ENCODE data around the gene PAFAH2.

The PAFAH2 gene

DNA sequence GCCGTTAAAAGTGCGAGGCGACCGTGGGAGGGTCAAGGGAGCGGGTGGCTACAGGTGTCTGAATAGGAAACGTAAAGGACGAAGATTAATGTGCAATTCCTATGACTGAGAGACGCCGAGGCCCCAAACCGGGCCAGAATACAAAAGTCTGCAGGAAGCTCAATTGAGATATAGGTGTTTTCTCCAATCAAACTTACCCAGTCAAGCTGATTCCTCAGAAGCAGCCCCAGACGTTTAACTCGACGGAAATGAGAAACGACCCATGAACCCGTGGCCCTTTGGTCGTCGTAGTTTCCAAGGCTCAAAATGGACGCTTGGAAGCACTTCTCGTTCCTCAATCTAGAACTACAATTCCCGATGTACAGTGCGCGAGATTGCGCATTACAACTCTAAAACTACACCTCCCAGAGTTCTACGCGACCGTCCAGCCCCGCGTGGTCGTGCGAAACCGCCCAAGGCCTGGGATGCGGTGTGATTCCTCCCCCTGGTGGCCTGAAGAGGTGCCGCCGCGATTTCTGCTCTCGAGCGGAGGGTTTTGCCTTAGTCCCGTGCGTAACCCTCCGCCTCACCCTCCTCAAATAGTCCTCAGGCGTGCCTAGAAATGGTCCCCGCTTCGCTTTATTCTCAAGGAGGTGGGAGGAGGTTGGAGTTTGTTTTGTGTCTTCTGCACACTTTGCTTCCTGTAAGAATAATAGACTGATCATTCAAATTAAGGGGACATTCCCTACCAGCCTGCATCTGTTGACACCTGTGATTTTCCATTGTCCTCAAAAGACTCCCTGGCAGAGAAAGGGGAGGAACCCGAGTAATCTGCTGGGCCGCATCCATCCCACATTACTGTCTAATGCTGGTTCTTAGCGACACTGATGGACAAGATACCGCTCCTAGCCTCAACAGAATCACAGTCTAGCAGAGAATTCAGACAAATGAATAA lies at the start of gene PAFAH2:
Gene PAFAH2 (minus strand): TSS at position 236 of the 934 bp plus-strand sequence. CDS start 7,247 bp downstream, outside the sequence.
- peak; percentile 97 for DNase-seq

DNA sequence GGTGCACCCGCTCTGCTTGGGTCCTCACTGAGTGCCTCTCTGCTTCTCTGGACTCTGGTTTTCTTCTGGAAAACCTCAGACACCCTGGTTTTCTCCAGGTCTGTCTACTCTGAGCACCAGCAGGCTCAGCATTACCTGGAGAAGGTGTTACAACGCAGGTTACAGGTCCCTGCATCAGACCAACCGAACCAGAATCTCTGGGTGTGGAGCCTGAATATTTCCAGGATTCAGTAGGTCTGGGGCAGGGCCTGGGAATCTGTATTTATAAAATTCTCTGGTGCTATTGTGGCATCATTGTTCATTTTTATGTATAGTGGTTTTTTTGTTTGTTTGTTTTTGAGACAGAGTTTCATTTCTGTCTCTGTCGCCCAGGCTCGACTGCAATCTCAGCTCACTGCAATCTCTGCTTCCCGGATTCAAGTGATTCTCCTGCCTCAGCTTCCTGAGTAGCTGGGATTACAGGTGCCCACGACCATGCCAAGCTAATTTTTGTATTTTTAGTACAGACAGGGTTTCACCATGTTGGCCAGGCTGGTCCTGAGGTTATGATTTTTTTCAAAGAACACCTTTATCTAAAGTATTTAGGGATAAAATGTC lies 49.5 kb upstream of the PAFAH2 start:
- DNase-seq = no peak

GRCh38 chr1:26046246-26047095 lies 48.6 kb upstream of the PAFAH2 start:
- DNase-seq = no peak

DNA sequence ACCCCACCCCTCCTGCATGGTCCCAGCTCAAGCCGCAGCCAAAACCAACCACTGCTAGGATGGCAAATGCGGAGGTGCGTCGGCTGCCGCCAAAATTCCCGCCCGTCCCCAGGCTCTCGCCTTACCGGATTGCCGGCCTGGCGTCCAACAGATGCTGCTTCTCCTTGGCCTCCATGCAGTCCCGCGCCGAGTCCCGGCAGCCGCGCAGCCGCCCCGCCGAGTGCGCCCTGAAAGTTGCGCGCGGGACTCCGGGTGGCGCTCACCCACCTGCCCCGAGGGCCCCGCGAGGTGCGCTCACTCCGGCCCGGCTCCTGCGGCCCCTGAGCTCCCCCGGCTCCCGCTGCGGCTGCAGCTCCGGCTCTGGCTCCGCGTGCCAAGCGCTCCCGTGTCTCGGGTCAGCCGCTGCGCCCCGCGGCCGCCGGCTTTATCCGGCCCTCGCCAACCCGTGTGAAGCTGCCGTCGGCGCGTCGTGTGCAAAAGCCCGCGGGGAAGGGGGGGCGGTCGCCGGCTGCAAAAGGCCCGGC lies 47.9 kb upstream of the PAFAH2 start, which contains the start of gene SLC30A2:
Gene SLC30A2 (minus strand): TSS at position 397 of the 524 bp plus-strand sequence. CDS start 222 bp downstream, at position 175.
- DNase-seq = no peak

DNA sequence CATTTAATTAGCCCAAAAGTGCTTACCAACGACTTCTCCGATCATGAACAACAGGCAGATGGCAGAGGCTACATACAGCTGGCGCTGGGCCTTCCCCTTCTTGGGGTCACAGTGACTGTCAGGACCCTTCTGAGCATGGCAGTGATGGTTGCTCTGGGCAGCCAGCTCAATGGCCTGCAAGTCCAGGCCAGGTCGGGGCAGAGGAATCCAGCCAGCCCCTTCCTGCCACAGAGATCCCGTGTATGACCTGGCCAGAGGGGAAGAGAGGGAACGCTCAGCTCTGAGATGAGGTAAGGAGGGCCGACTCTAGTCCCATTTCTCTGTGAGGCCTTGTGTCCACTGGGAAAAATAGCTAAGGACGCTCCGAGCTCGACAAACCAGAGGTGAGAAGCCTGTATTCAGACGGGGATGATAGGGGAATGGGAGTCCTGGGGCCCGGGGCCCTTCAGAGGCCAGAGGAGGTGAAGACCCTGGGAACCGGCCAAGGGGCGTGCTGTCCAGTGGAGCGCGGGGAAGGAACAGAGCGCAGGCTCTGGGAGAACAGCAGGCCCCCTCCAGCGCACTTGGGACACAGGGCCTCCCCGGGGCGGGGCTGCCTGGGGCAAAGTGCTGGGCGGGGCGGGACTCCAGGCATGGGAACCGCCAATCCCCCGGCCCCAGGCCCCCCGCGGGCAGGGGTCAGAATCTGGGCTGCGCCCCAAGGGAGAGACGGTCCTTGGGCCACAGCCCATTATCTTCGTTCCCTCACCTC lies 47.3 kb upstream of the PAFAH2 start:
- DNase-seq = no peak

GRCh38 chr1:26044414-26044813 lies 46.6 kb upstream of the PAFAH2 start:
- DNase-seq = no peak

GRCh38 chr1:26043765-26044164 lies 45.9 kb upstream of the PAFAH2 start:
- no peak for DNase-seq

- no peak for DNase-seq
Observed at GRCh38 chr1:26041978-26042377, 44.1 kb upstream of the PAFAH2 start.

- DNase-seq = no peak
Observed at GRCh38 chr1:26041401-26041800, 43.5 kb upstream of the PAFAH2 start.

DNA sequence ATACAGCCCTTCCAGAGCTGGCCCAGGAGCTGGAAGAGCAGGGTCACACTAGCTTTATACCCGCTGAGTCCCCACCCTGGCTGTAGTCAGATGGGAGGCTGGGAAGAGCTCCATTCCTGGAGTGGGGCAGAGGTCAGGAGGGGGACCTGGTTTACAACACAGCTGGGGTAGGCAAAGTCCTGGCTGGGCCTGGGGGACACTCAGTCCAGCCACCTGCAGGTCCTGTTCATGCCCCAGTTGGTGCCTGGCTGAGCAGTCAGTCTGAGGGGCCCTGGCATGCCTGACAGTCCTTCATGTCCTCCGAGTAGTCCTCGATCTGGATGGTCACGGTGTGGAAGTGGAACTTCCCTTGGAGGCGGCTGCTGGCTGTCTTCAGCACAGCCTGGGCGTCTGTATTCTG lies 41.0 kb upstream of the PAFAH2 start:
- no peak for DNase-seq

DNA sequence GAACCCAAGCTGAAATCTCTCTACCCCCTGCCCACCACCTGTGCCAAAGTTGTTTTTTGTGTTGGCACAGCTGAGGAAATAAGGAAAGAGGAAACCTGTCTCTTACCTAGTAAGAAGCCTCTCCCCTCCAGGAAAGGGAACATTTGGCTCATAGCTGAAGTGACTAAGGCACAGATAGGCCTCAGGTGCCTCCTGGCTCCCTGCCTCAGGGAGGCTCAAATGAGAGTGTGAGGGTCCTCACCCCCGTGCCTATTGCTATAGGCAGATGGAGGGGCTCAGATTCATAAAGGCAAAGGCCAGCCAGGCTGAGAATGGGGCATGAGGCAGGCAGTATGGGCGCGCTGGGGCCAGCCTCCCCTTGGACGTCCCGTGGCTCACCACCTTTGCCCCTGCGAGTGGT lies 40.6 kb upstream of the PAFAH2 start:
- DNase-seq = no peak

DNA sequence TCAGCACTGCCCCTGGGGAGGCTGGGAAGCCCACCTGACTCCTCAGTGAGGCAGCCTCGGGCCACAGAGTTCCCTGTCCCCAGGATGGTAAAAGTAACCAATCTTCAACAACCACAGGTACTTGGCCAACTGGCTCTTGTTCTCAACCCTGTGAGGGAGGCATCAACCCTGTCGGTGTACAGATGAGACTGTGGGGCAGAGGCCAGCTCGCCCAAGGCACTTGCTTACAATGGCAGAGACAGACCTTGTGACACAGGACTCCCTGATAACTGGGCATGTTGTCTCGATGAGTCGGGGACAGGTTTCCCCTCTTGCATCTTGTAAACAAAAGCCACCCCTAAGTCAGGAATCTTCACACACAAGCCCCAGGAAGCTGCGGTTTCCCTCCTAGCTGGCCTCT lies 40.0 kb upstream of the PAFAH2 start:
- no peak for DNase-seq

DNA sequence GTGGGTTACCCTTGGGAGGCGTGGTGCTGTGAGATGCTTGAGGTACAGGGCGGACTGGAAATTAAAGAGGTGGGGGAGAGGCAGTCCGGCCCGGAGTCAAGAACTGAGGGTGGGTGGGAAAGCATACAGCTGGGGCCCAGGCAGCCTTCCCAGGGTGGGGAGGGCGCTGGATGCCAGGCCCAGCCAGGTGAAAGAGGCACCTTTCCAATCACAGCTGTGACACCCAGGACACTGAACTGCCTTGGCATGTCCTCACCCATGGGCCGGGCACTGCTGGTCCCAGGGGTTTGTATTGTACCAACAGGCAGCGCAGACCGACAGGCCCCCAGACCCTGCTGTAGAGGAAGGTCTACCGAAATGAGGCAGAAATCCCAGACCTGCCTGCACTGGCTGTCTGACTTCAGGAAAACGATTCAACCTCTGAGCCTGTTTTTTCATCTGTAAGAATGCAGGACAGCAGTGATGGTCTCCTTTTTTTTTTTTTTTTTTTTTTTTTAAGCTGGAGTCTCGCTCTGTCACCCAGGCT lies 39.0 kb upstream of the PAFAH2 start:
- DNase-seq = no peak

DNA sequence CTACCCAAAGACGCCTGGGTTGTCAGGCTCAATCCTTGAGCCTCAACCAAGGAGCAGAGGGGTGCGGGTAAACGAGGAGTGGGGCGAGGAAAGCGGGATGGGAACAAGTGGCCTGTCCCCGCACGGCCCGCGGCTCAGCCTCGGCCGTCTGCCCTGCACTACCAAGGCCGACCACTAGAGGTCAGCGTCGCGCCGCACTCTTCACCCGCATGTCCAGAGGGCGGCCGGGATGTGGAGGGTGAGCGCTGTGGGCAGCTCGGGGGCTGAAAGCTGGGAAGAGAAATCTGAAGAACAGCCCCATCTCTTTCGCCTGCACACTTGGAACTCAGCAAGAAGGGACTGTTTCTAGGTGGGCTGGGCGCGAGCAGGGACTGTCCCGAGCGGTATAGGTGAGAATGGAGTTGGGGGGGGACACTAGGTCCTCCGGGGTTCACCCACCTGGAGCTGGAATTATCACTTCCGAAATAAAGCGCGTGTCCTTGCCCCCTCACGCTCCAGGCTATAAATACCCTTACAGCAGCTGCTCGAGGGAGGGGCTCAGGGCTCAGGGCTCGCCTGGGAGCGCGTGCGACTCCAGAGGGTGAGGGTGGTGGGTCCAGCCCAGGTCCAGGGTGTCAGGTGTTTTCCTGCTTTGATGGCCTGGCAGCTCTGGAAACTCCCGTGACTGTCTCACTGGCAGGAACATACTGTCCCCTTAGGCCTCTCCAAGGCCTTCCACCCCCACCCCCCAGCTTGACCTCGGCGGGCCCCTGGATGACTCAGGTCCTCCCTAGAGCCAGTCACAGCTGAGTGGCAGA lies 38.3 kb upstream of the PAFAH2 start:
- peak; percentile 97 for DNase-seq

- DNase-seq = peak; percentile 95
Observed at GRCh38 chr1:26035203-26035958, 37.5 kb upstream of the PAFAH2 start.

- no peak for DNase-seq
Observed at GRCh38 chr1:26034504-26035202, 36.8 kb upstream of the PAFAH2 start.

DNA sequence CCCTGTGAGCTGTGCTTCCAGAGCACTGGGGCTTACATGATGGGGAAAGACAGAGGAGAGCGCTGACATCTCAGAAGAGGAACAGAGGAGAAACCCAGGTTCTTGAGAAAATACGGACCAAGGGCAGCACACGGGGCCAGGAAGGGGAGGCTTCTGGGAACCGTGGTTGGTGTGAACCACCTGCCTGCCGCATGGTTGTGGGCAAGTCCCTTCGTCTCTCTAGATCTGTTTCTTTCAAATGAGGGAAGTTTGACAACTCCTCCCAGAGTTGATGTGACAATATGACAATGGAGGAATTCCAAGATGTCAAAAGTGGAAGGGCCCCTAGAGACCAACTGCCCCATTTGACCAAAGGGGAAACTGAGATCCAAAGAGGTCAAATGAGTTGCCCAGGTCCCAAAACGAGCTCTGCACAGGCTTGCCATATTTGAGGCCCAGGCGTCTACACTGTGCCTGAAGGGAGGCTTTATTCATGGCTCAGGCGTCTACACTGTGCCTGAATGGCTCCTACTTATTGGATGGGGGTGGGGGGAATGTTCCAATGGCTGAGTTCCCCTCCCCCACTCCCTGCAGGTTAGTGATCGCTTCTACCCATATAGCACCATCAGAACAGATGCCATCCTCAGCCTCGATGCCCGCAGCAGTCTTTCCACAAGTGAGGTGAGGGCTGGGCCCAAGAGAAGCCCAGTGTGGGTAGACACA lies 34.9 kb upstream of the PAFAH2 start:
- no peak for DNase-seq

- DNase-seq = no peak
Observed at GRCh38 chr1:26031611-26032220, 33.9 kb upstream of the PAFAH2 start.
